Measurements from ENCODE around the gene CHDH. TPM values are rescaled to one million over a fixed set of nuclear protein-coding genes. Genes with fewer than 3 reads are reported as not detected.

The CHDH gene
- total RNA-seq, 1 donor from 2014 or later = 1.0 TPM

DNA sequence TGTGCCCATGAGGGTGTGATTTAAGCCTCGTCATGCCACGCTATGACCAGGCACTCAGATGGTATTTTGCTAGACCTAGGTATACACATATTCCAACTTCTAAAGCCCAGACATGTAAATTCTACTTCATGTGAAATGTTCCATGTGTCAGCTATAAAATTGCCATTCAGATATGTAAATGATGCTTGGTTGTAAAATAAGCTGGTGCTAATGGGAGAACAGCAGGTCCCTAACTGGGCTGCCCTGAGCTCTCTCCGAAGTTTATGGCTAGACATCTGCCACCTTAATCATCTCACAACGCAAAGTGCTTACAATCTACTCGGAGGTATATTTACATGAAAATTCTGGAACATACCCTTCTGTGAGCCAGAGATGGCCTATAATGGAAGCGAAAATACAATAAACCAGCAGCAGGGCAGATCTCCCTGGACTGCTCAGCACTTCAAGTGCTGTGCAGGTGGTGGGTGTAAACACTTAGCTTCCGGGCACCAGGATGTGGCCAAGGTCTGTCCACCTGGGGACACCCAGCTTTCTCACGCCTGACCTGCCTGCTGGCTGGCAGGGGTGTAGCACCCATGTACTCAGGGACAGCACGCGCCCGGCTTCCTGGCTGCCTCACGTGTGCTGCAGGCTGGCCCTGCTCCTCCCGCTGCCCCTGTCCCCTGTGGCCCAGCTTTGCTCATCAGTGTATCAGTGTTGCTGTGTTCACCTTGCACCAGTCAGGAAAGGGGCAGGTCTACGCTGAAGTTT is 82.0 kb downstream of the CHDH start:
- Mint-ChIP-seq H3K4me1 (ENCODE audit: unreplicated experiment) (no peaks in the 10 kb centered on the region), H3K36me3 (ENCODE audit: low read depth, unreplicated experiment) (peaks cover 34% of the 10 kb centered on the region), H3K27ac (ENCODE audit: unreplicated experiment) (no peak overlapping the region), H3K4me3 (ENCODE audit: unreplicated experiment) (no peak overlapping the region), H3K27me3 (ENCODE audit: unreplicated experiment) (peaks cover 2% of the 10 kb centered on the region), H3K9me3 (ENCODE audit: unreplicated experiment) (no peaks in the 10 kb centered on the region)
- no peak for DNase-seq (ENCODE audit: low spot score)
- TF ChIP-seq CTCF (IDR thresholded peaks at IDR 0.05; ENCODE audit: unreplicated experiment) = no peak

- DNase-seq (ENCODE audit: low spot score) = no peak
- no peak overlapping the region for H3K4me3 Mint-ChIP-seq (ENCODE audit: unreplicated experiment)
- H3K27ac Mint-ChIP-seq (ENCODE audit: unreplicated experiment) = no peak overlapping the region
- H3K9me3 Mint-ChIP-seq (ENCODE audit: unreplicated experiment) = no peaks in the 10 kb centered on the region
- TF ChIP-seq CTCF (IDR thresholded peaks at IDR 0.05; ENCODE audit: unreplicated experiment) = no peak
- H3K36me3 Mint-ChIP-seq (ENCODE audit: low read depth, unreplicated experiment) = peaks cover 39% of the 10 kb centered on the region
- peaks cover 4% of the 10 kb centered on the region for H3K27me3 Mint-ChIP-seq (ENCODE audit: unreplicated experiment)
- H3K4me1 Mint-ChIP-seq (ENCODE audit: unreplicated experiment) = no peaks in the 10 kb centered on the region
These were observed 82.9 kb downstream of the CHDH start for GRCh38 chr3:53763353-53763752.

Other genes starting within 250 kb of the CHDH start
- gene IL17RB, start 149 bp upstream of the CHDH start, total RNA-seq (ENCODE audit: unreplicated experiment) = 0.33 TPM
- gene ACTR8, start 35.7 kb upstream of the CHDH start, total RNA-seq (ENCODE audit: unreplicated experiment) = 40.1 TPM
- 36.6 TPM for gene SELENOK, start 45.4 kb upstream of the CHDH start, total RNA-seq (ENCODE audit: unreplicated experiment)

Data from endothelial cell (in vitro differentiated cells).